Hematopoietic multipotent progenitor cell treated with erythropoietin and hydrocortisone succinate and interleukin-3 and kit ligand, for 8 days (in vitro differentiated cells): ENCODE data around the gene ABCB11.
"Not testable (repeated sequence)": the region's sequence is repeated elsewhere in the genome, so short reads cannot be mapped to it uniquely, and the experiment has no call there.

ENCODE experiments used
- DNase-seq: peaks from one replicate; pipeline ENCODE4 v3.0.0-alpha.2; 2015

ABCB11 gene

GRCh38 chr2:169031202-169031601 lies at the start of gene ABCB11:
ABCB11 (minus strand) TSS chr2:169031324; CDS start chr2:169018125, 13,199 bp downstream.
- no peak for DNase-seq

GRCh38 chr2:169080250-169081069 lies 49.3 kb upstream of the ABCB11 start:
- peak; percentile 39 for DNase-seq

DNA sequence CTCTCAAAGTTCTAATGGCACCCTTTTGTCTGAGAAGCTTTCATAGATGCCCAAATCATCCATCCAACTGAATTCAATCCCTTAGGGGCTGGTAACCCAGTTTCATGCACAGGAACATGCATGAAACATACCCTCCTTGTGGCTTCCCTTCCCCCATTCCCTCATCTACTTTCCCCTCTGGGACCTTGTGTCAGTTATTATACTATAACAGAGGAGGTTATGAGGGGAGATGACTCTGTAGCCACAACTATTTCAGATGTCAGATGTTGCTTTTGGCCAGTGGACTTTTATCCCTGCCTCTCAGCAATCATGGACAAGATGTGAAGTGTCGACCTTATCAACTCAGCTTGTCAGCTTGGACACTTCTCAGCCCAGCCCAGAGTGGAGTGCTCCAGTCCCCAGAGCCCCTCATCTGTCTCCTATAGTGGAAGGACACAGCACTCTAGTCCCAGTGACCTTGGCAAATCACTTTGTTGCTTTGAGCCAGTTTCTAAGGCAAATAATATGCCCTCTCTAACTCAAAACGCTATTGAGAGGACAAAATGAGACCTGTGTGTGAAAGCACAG lies 46.6 kb upstream of the ABCB11 start:
- DNase-seq = no peak

DNA sequence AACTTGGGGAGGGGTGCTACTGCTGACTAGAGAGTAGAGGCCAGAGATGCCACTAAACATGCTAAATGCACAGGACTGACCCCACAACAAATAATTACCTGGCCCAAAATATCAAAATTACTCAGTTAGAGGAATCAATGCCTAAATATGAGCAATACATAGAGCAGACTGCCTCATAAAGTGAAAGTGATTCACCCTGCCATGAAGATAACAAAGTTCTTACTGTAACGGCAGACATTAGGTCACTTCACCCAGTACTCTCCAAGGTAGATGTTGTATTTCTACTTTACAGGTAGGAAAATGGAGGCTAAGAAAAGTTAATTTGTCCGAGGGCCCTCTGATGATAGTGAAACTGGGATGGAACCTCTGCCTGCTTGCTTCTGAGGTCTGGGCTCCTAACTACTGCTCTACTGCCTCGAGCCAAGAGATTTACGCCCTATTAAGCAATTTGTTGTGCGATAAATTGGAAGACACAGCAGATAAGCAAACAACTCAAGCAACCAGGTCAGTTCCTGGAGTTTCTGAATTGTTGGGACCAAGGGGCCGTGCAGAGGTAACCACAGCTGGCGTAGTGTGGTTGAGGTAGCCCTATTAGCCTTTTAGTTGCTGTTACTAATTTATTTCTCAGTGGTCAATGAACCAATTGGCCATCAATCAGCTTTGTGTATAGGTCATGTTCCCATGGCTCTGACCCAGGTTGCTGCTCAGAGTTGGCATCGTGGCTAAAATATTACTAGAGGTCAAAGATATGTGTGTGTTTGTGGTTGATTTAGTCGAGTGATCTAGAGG lies 43.0 kb upstream of the ABCB11 start:
- DNase-seq = no peak

DNA sequence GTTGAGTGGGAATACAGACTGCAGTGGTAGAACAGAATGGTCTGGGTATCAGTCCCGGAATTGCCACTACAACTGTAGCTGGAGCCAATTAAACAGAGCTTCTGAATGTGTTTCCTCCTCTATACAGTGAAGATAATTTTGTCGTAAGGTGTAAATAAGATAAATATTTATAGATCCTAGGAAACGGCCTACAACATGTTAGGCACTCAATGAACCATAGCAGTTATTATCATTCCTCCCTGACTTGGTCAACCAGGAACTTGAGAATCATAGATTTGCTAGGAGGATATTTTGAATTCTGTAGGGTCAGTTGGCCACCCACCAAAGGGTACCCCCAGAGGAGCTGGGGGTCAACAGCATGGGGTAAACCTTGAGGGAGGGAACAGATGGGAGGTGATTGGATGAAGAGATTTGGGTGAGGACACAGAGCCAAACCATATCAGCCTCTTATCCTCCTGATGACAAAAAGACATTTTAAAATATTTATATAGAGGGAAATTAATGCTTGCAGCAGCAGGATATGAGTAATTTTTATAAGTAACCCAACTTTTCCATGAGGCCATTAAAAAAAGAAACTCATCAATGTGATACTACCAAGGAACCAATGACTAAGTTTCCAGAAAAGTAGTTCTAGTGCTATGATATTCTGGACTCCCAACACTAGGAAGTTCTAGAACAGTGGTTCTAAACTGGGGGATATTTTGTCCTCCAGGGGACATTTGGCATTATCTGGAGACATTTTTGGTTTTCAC lies 42.3 kb upstream of the ABCB11 start:
- no peak for DNase-seq

DNA sequence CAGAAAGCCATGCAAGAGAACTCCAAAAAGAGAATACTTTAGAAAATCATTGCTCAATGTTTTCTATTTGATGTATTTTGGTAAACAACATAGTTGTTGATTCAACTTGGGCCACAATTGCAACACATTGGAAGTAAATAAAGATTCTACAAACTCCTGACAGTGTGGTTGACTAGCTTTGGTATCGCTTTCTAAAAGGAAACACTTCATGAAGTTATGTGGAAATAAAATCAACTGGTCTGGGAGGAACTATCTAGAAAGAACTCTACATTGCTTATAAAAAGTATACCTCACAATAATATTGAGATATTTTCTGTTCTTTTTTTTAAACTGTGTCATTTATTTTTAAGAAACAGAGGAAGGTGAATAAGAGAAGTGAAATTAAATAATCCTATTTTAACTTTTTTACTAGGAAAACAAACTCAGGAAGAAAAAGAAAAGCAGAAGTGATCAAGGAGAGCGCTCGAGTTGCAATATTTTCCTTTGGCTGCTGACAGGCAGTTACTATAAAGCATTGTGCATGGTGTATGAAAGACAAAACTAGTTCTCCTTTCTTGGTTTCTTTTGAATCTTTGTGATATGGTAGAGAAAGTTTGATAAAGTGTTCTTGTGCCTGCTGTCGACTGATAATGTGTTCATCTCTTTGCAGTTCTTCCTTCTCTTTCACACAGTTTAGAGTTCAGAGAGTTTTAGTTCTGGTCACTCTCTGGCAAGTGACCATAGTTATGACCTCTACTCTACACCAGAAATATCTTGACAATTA lies 41.2 kb upstream of the ABCB11 start:
- peak; percentile 91 for DNase-seq

- no peak for DNase-seq
These were observed 40.3 kb upstream of the ABCB11 start for GRCh38 chr2:169071455-169071854.

DNA sequence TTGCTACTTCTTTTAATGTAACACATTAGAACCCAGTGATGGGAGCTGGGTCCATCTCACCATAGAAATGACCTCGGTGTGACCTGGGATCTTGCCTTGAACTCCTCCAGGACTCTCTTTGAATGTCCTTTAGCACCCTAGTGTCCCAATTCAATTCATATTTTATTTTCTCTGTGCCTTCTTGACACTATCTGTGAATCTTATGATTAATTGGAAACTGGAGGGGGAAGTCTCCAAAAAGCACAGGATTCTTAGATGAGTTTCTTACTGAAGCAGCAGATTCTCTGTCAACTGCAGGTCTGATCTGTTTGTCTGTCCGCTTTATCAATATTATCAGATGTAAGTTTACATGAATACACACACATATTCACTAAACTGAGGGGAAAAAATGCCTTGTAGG lies 38.7 kb upstream of the ABCB11 start:
- DNase-seq = no peak

DNA sequence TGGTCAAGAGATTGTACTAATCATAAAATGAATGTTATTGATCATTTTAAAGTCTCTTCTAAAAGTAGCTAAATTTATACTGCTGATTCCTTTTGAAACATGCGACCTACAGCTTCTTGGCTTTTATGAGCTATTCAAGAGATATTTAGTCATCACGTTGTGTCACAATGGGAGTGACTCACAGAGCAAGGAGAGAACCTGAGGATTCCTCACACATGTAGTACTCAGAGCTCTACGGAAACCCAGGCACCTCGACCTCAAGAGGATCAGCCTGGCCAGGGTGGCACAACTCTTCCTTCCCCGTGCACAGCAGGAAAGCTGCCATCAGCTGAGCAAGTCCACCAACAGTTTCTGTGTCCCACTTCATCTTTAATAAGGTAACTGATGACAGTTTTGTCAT lies 38.2 kb upstream of the ABCB11 start, which contains the start of gene DHRS9:
Gene DHRS9 (plus strand): TSS at position 223 of the 400 bp plus-strand sequence. CDS start 12,019 bp downstream, outside the sequence.
- no peak for DNase-seq

DNA sequence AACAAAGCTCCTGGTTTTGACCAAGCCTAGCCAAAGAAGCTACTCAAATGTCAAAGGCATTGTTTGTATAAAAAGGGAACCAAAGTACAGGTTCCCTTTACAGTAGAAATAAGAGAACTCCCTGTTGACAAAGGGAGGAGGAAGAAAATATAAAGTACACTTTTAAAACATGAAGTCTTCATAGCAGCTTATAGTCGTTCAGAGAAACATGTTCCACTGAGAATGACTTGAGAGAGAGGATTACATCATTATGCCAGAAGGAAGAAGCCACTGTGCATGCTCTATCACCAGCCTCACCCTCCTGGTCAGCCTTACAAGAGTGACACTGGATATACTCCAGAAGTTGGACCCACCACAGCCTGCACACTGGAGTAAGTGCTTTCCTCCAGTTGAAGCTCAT lies 35.8 kb upstream of the ABCB11 start:
- DNase-seq = no peak

- DNase-seq = no peak
These were observed 34.9 kb upstream of the ABCB11 start for GRCh38 chr2:169065864-169066517.

- DNase-seq = no peak
These were observed 34.3 kb upstream of the ABCB11 start for GRCh38 chr2:169065422-169065821.

- DNase-seq = not testable (repeated sequence)
These were observed 33.1 kb upstream of the ABCB11 start for GRCh38 chr2:169064199-169064598.

- DNase-seq = not testable (repeated sequence)
These were observed 23.5 kb upstream of the ABCB11 start for GRCh38 chr2:169054575-169054974.

- DNase-seq = peak; percentile 49
These were observed 19.5 kb upstream of the ABCB11 start for GRCh38 chr2:169050476-169051240.

GRCh38 chr2:169049142-169049541 lies 18.0 kb upstream of the ABCB11 start:
- no peak for DNase-seq

DNA sequence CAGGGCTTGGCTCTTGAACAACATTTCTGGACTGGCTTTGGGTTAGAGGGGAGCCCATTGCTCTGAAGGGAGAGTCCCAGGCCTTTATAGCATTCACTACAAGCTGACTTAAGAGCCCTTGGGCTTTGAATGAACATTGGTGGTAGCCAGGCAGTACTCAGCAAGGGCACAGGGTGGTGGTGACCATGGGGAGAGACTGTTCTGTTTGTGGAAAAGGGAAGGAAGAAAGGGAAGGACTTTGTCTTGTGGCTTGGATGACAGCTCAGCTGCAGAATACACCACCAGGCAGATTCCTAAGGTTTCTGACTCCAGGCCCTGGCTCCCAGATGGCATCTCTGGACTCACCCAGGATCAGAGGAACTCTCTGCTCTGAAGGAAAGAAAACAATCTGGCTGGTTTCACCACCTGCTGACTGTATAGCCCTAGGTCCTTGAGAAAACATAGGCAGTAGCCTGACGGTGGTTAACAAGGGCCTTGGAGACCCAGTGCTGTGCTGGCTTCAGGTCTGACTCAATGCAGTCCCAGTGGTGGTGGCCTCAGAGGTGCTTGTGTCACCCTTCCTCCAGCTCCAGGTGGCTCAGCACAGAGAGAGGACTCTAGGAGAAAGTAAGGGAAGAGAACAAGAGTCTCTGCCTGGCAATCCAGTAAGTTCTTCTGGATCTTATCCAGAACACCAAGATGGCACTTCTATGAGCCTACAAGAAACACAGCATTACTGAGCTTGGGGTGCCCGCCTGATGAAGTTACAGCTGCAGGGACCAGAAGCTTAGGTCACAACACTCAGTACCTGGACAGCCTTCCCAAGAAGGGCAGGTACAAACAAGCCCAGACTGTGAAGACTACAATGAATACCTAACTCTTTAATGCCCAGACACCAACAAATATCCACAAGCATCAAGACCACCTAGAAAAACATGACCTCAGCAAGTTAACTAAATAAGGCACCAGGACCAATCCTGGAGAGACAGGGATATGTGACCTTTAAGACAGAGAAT lies 16.4 kb upstream of the ABCB11 start:
- no peak for DNase-seq

DNA sequence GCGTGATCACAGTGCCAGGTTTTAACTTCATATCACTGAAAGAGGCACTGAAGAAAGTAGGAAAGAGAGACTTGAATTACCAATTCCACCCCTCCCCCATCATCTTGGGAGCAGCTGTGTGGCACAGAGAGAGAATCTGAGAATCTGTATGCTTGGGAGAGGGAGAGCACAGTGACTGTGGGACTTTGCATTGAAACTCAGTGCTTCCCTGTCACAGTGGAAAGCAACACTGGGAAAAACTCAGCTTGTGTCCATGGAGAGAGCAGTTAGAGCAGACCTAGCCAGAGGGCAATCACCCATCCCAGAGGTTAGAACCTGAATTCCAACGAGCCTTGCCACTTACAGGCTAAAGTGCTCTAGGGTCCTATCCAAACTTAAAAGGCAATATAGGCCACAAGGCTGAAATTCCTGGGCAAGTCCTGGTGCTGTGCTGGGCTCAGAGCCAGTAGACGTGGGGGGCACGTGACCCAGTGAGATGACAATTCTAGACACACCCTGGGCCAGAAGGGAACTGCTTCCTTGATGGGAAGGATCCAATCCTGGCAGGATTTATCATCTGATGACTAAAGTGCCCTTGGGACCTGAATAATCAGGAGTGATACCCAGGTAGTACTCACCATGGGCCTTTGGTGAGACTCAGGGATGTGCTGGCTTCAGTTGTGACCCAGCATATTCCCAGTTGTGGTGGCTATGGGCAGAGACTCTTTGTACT lies 15.5 kb upstream of the ABCB11 start:
- no peak for DNase-seq

GRCh38 chr2:169042856-169043255 lies 11.7 kb upstream of the ABCB11 start:
- no peak for DNase-seq
